Erythroblast (primary cell): ENCODE results near the gene DOCK1.

ENCODE experiments used
- GATA1 ChIP-seq: IDR thresholded peaks from 2 replicates; pipeline ENCODE4 v1.6.1; 2011; ENCODE audit warnings: low read depth, mild to moderate bottlenecking, control low read depth, low read length, moderate library complexity
- POLR2A ChIP-seq: IDR thresholded peaks from 2 replicates; pipeline ENCODE4 v1.6.1; 2011; ENCODE audit warnings: mild to moderate bottlenecking, low read length

GRCh38 chr10:127117125-127117524 is 211.9 kb downstream of the DOCK1 start:
- TF ChIP-seq POLR2A: no peak
- no peak for TF ChIP-seq GATA1
